Measurements from ENCODE around the gene ACP1.

The ACP1 gene

GRCh38 chr2:280650-281110, 15.9 kb downstream of the ACP1 start:
- no peak for DNase-seq (ENCODE audit: low read depth, low spot score)

GRCh38 chr2:281381-281780, 16.6 kb downstream of the ACP1 start:
- no peak for DNase-seq (ENCODE audit: low read depth, low spot score)

DNA sequence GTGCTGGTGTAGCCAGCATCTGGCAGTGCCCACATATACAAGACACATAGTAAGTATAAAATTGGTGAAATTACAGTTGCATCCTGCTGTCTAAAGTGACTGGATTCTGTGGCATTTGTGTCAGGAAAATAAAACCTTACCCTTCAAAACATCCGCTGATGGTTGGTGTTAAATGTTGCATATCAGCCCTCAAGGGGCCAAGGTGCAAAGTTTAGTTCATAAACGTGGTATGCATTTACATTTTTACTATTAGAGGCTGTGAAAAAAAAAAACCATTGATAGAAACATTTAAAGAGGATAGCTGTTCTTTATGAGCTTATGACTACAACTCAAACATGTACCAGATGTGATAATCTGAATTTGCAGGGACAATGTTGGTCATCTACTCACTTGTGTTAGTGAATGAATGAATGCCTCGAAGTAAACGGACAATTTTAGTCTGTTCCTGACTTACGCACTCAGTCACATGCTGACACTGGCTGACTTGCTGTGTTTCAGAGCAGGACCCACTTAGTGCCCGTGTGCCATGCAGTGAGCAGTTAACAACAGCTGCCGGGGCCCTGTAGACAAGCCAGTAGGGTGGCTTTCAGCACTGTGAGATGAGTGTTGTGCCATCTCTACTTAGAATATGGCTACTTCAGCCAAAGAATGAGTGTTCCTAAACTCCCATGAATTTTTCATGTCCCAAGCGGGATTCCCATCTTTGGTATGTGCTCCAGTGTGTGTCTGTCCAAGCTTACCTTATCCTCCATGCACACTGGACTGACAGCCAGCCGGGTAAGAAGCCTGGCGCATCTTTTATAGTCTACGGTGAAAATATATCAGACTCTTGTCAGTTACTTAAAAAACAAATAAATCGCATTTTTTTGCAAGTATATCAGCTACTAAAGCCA, 17.9 kb downstream of the ACP1 start:
- DNase-seq (ENCODE audit: low read depth, low spot score), result no peak

- no peak for DNase-seq (ENCODE audit: low read depth, low spot score)
Measured at GRCh38 chr2:283996-284794, 19.4 kb downstream of the ACP1 start.

- DNase-seq (ENCODE audit: low read depth, low spot score), result no peak
Measured at GRCh38 chr2:284896-285492, 20.2 kb downstream of the ACP1 start.

GRCh38 chr2:285531-285930, 20.8 kb downstream of the ACP1 start:
- DNase-seq (ENCODE audit: low read depth, low spot score), result no peak

DNA sequence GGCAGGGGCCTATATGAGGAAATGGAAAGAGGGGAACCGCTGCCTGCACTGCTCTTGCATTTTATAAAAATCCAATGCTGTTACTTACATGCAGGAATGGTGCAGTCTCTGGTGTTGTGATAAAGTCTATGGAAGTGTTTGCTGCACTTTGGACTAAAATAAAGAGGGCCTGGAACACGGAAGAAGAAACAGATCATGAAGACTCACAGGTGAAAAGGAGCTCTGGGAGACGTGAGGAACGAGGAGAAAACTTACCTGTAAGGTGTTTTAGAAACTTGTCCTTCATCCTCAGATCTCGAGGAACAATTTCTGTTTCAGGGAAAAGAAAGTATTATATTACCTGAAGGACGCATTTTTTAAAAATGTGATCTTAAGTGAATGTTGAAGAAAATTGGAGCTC, 21.3 kb downstream of the ACP1 start:
- DNase-seq (ENCODE audit: low read depth, low spot score), result no peak

- no peak for DNase-seq (ENCODE audit: low read depth, low spot score)
Measured at GRCh38 chr2:286774-287392, 22.1 kb downstream of the ACP1 start.

- no peak for DNase-seq (ENCODE audit: low read depth, low spot score)
Measured at GRCh38 chr2:287471-287885, 22.7 kb downstream of the ACP1 start.

GRCh38 chr2:287911-288757, 23.4 kb downstream of the ACP1 start, which contains the start of gene ALKAL2:
Gene ALKAL2, minus strand, starts transcription at chr2:288091. Its CDS starts 256 bp downstream, at chr2:287835.
- no peak for DNase-seq (ENCODE audit: low read depth, low spot score)

DNA sequence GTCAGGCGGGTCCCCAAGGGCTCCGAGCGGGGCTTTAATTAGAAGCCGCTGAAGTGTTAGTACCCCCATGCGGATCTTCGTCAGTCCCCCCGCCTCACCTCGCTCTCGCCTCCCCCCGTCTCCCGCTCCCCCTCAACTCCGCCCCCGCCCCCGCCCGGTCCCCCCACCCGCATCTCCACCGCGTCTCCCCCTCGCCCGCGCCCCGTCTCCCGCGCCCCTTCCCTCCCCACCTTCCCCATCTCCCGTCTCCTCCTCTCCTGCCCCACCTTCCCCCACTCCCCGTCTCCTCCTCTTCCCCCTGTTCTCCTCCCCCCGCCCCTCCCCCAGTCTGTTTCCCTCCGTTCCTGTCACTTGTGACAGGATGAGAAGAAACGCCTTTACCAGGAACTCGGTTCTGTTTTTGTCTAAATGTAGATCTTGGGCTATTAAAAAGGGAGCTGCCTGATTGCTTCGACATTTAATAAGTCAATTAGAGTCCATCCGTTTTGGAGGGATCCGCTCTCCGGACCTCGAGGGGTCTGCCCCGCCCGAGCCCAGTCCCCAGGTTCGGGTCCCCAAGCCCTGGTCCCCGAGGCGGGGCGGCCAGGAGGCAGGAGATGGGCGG, 24.1 kb downstream of the ACP1 start:
- DNase-seq (ENCODE audit: low read depth, low spot score), result no peak

GRCh38 chr2:289362-290089, 24.8 kb downstream of the ACP1 start:
- no peak for DNase-seq (ENCODE audit: low read depth, low spot score)

DNA sequence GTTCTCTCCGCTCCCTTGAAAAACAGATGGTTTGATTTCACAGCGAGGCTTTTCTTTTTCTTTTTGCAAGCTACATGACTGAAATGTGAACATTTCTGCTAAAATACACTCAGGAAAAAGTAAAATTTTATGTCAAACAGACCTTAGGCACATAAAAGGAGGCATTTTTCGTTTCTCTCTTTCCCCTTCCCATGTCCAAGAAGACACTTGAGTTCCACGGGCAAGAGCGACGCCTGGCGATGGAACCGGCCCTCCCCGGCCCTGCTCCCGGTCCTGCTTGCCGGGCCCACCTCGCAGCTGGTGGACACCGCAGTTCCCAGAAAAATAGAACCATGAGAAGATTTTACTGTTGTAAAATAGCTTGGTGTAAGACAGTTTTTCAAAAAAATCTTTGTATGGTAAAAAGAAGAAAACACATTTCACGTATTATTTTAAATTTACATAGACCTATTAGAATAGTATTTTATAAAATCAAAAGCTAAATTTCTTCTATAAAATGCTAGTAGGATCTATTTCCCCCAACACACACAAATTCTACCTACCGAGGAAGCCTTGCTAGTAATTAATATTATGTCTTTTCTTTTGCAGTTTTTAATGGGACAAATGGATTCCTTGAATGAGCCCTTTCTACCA, 25.5 kb downstream of the ACP1 start:
- DNase-seq (ENCODE audit: low read depth, low spot score), result no peak

- no peak for DNase-seq (ENCODE audit: low read depth, low spot score)
Measured at GRCh38 chr2:295090-295489, 30.3 kb downstream of the ACP1 start.

DNA sequence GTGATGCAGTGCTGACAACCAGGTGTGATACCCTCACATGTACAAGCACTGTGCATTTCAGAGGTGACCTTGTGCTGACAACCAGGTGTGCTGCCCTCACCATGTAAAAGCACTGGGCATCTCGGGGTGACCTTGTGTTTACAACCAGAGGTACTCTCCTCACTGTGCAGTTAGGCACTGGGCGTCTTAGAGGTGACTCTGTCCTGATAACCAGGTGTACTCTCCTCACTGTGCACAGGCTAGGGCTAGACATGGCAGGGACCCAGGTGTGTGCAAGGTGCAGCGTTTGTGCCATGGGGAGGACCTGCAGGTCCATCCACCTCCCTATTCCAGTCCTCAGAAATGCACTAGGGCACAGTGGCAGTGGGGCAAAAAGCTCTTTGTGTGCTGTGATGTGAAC, 31.6 kb downstream of the ACP1 start:
- no peak for DNase-seq (ENCODE audit: low read depth, low spot score)

DNA sequence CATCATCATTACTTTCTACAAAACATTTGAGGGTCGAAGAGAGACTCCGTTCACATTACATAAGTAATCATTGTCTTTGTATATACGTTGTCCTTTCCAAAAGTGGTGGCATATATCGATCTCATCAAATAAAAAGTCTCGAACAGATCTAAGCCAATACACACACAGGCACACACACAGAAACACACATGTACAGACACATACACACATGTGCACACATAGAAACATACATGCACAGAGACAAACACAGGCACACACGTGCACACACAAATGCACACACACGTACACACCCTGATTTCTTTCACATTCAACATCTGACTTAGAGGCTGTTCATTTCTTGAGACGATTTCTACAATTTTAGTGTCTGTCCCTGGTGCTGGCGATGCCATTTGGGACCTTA, 40.6 kb downstream of the ACP1 start:
- DNase-seq (ENCODE audit: low read depth, low spot score), result no peak

- DNase-seq (ENCODE audit: low read depth, low spot score), result no peak
Measured at GRCh38 chr2:309148-309953, 44.6 kb downstream of the ACP1 start.

GRCh38 chr2:309954-310510, 45.3 kb downstream of the ACP1 start:
- DNase-seq (ENCODE audit: low read depth, low spot score), result no peak

All from activated CD4-positive, CD25-positive, alpha-beta regulatory T cell treated with anti-CD3 and anti-CD28 coated beads, Interleukin-2, amount 50 U/mL, for 16 hours (primary cell).